Activated effector memory CD4-positive, alpha-beta T cell treated with Interleukin-2 at 50 U/mL for 16 hours (primary cell): ENCODE results near the gene DPY19L1.
"Not testable (repeated sequence)": the region's sequence is repeated elsewhere in the genome, so short reads cannot be mapped to it uniquely, and the experiment has no call there.

ENCODE experiments used
- DNase-seq: peaks from one replicate; pipeline ENCODE4 v3.0.0-alpha.2; 2020

The DPY19L1 gene

DNA sequence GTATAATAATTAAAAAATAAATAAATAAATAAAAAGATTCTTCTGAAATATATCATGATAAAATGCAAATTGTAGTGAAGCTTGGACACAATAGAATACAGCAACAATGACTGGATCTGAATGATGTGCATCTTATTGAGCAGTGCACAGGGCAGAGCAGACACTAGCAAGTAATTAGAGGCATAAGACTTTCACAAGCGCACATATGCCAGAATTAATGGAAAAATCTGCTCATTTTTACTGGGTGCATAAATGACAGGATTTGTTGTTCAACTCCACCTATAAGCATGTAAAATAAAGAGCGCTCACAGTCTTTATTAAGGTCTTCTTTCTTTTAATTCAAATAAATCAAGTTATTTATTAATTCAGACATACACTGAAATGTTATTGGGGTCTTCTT, 125.0 kb downstream of the DPY19L1 start:
- DNase-seq = no peak

DNA sequence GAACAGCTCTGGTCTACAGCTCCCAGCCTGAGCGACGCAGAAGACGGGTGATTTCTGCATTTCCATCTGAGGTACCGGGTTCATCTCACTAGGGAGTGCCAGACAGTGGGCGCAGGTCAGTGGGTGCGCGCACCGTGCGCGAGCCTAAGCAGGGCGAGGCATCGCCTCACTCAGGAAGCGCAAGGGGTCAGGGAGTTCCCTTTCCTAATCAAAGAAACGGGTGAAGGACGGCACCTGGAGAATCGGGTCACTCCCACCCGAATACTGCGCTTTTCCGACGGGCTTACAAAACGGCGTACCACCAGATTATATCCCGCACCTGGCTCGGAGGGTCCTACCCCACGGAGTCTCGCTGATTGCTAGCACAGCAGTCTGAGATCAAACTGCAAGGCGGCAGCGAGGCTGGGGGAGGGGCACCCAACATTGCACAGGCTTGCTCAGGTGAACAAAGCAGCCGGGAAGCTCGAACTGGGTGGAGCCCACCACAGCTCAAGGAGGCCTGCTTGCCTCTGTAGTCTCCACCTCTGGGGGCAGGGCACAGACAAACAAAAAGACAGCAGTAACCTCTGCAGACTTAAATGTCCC, 130.9 kb downstream of the DPY19L1 start:
- not testable (repeated sequence) for DNase-seq

DNA sequence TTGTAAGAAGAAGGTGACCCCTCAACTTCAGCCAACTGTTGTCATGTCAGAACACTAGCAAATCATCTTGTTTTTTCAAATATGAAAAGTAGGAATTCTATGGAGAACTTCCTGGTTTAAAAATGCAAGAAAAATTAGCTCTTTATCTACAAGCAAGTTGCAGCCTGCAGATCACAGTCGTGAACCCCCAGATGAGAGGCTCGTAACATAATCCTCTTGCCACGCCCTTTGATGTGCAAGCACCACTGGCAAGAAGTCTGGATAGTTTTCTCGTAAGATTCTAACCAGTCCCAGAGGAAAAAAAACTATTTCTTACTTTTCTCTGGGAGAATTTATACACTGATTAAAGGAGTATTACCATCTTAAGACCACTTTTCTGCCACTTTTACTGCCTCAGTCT, 132.3 kb downstream of the DPY19L1 start:
- no peak for DNase-seq

DNA sequence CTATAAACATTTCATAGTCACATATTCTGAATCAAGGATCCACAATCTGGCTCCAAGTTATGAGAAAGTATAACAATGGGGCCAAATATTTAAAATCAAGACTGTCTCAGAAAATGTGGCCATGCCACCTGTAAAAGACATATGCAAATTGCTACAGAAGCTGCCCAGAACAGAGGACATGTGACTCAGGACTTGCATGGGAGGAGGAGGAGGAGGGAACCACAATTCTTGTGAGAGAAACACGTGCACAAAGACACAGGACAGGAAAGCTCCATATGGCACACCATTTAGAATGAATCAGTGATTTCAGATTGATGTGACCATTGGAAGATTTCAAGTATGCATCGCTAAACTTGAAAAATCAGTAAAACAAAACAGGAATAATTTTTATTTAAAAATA, 133.4 kb downstream of the DPY19L1 start:
- DNase-seq = not testable (repeated sequence)

DNA sequence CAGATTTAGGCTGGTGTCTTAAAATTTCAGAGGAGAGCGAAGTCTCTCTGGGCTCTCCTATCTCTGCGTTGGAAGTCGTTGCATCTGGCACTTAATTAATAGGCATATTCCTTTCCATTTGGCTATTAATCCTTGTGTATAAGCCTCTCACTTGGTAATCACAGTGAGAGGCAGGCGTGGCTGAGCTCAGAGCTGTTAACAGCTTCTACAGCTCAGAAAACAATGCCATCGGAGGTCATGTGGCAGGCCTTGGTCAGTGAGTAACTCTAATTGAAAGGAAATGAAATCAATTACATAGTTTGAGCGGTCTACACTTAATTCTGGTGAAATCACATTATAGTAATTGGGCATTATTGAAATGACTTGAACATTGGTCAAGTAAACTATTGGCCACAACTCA, 135.1 kb downstream of the DPY19L1 start:
- no peak for DNase-seq

DNA sequence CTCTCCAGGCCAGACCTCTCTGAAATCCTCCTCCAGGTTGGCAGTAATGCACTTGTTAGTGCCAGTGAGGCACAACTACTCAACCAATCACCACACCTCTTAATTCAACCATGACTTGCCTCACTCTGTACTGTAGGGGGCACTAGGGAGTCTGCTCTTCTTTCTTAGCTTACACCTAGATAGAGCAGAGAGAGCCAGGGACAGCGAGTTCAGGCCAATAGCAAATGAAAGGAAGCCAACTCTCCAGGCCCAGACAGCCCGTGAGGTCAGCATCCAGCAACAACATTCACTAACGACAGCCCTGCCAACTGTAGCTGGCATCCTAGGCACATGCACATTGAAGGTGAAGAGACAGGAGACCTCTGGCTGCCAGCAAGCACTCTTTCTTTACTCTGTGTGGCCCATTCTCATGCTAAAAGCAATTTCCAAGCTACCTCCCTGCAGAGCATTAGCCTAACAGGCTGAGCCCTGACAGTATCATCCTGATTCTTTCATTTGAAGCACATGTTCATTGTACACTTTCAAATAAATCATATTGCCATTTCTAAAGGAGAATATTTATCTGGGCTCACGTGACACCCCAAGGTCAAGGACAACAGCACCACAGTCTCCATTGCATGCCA, 136.3 kb downstream of the DPY19L1 start:
- no peak for DNase-seq

DNA sequence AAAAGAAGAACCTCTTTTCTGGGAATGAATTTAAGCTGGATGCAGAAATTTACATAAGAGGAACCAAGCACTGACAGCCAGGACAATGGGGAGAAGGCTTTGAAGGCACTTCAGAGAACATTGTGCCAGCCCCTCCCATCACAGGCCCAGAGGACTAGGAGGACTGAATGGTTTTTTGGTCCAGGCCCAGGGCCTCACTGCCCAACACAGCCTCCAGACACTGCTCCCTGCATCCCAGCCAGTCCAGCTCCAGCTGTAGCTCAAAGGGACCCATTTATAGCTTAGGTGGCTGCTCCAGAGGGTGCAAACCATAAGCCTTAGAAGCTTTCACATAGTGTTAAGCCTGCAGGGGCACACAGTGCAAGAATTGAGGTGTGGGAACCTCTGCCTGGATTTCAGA, 142.1 kb downstream of the DPY19L1 start:
- DNase-seq = no peak

DNA sequence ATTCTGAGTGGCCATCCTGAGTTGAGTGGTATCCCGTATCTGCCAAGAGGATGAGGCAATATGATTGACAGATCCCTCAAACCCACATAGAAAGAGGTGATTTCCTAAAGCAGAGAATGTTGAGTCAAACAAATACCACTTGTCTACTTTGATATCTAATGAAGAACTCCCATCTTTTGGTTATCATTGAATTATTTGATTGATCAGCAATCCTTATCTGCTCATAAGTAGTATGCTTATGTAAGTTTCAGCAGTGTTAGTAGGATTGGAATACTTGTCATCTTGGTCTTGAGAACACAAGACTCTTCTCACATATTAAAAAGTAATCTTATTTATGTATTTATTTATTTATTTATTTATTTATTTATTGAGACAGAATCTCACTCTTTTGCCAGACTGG, 147.3 kb downstream of the DPY19L1 start:
- no peak for DNase-seq

DNA sequence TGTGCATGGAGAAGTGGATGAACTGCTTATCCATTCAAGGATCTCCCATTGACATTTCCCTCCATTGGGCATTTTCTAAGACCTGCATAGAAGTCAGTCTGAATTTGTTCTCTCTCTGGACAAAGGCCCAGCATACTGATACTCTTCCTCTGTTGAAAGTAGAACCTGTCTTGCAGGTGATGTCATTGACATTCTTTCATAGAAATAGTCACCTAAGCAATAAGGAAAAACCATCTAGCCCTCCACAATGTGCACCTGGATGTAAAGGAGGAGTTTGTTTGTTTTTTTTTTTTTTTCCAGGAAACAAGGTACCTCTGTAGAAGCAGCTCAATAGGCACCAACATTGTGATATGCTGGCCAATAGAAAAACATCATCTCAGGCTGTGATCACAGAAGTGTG, 150.4 kb downstream of the DPY19L1 start:
- no peak for DNase-seq

DNA sequence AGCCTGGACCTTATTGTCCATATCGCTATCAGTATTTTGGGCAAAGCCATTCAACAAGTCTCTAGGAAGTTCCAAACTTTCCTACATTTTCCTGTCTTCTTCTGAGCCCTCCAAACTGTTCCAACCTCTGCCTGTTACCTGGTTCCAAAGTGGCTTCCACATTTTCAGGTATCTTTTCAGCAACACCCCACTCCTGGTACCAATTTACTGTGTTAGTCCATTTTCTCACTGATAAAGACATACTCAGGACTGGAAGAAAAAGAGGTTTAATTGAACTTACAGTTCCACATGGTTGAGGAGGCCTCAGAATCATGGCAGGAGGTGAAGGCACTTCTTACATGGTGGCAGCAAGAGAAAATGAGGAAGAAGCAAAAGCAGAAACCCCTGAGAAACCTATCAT, 153.4 kb downstream of the DPY19L1 start:
- DNase-seq = not testable (repeated sequence)

DNA sequence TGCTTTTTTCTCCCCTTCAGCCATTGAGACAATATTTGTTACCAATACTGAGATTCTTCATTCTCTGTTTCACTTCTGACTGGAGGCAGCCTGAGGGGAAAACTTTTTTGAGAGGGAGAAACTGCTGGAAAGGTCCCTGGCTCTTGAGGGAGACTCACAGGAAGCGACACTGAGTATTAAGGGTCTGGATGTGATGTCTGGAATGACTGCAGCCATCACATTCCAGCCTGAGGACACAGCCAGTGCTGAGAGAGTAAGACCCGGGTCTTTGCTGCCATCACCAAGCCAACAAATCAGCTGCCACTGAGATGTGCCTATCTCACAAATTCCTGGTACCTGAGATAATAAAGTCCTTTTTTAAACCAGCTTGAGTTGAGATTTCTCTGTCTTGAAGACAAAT, 157.4 kb downstream of the DPY19L1 start:
- no peak for DNase-seq

DNA sequence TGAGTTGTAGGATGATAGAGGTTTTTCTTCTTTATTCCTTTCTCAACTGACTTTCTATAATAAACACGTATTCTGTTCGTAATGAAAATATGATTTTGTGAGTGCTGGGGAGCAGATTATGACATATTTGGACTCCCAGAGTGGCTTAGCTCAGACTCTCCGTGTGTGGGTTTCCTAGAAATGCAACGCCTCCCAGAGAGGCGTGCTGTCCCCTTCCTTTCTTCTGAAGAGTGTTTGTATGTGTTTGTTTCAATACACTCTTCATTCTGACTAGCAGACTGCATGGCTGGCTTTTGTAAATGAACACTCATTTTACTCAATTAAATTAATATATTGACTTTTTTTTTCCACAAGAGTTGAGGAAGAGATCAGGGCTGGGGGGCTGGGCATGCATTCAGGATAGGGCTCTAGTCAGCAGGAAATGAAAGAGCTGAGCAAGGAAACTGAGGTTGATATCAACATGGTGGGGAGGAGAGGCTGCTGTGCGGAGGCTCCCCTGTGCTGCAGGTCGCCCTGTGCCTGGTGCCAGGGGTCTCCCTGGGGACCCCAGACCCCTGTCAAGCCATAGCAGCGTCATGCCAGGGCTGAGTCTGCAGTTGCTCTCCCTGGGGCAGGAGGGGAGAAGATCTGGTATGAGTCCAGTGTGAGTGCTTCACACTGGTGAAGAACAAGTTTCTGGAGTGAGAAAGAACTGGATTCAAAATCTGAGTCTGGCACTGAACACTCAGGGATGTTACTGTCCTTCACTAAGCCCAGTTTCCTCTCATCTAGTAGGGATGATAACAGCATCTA, 158.1 kb downstream of the DPY19L1 start:
- not testable (repeated sequence) for DNase-seq
